ENCODE measurements around the gene GABRE.

GRCh38 chrX:151923648-151924047 is 50.8 kb downstream of the GABRE start:
- no peak for TF ChIP-seq CTCF (IDR thresholded peaks at IDR 0.05)
- TF ChIP-seq EP300 (IDR thresholded peaks at IDR 0.05) = no peak
- no peak for TF ChIP-seq POLR2A (IDR thresholded peaks at IDR 0.05)

All from ovary (tissue), 3 donors.